Measurements from ENCODE around the gene C6orf89.
"Not testable (repeated sequence)": the region's sequence is repeated elsewhere in the genome, so short reads cannot be mapped to it uniquely, and the experiment has no call there.

DNA sequence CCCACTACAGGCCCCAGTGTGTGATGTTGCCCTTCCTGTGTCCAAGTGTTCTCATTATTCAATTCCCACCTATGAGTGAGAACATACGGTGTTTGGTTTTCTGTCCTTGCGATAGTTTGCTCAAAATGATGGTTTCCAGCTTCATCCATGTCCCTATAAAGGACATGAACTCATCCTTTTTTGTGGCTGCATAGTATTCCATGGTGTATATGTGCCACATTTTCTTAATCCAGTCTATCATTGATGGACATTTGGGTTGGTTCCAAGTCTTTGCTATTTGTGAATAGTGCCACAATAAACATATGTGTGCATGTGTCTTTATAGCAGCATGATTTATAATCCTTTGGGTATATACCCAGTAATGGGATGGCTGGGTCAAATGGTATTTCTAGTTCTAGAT is 5.4 kb downstream of the C6orf89 start:
- not testable (repeated sequence) for TF ChIP-seq CTCF (conservative IDR thresholded peaks at IDR 0.05; ENCODE audit: low read length); EZH2phosphoT487 (IDR thresholded peaks at IDR 0.05; ENCODE audit: borderline replicate concordance)

All from Loucy (cell line).